CD4-positive, CD25-positive, alpha-beta regulatory T cell (primary cell): ENCODE measurements around the gene MOB1A. TPM values are rescaled to one million over a fixed set of nuclear protein-coding genes. Genes with fewer than 3 reads are reported as not detected.

Source experiments
- ATAC-seq, 2 donors: fragments of 150-1000 bp; cut with Tn5 transposase; one replicate each; pipeline ENCODE4 v1.10.0; 2021; ENCODE audit warnings: low read depth in 2 of 2, moderate number of reproducible peaks in 2 of 2, moderate library complexity in 1 of 2
- DNase-seq, 3 donors: peaks; one replicate each; pipeline versions ENCODE4 v3.0.0 to v3.0.0-alpha.2; 2012 to 2022; ENCODE audit warnings: mixed read lengths in 1 of 3
- H3K27ac ChIP-seq: one replicate; pipeline ENCODE4 v1.7.0; 2013; ENCODE audit warnings: mild to moderate bottlenecking, low read length; ENCODE audit not compliant: insufficient read depth, poor library complexity, severe bottlenecking
- H3K27me3 ChIP-seq: one replicate; pipeline ENCODE4 v1.7.0; 2013; ENCODE audit warnings: low read length; ENCODE audit not compliant: control insufficient read depth, insufficient read depth
- H3K36me3 ChIP-seq: one replicate; pipeline ENCODE4 v1.7.0; 2013; ENCODE audit warnings: mild to moderate bottlenecking, low read length, moderate library complexity; ENCODE audit not compliant: control insufficient read depth, insufficient read depth
- H3K4me1 ChIP-seq: 2 replicates; pipeline ENCODE4 v1.7.0; 2013; ENCODE audit warnings: mild to moderate bottlenecking, low read length; ENCODE audit not compliant: insufficient read depth, control insufficient read depth, poor library complexity, severe bottlenecking
- H3K4me3 ChIP-seq: one replicate; pipeline ENCODE4 v1.7.0; 2013; ENCODE audit warnings: low read depth, mild to moderate bottlenecking, low read length, moderate library complexity
- H3K9me3 ChIP-seq, 2 experiments: 1 replicate in 1 of 2; 2 replicates in 1 of 2; pipeline ENCODE4 v1.7.0; 2013; ENCODE audit warnings: low read length in 2 of 2, mild to moderate bottlenecking in 1 of 2, moderate library complexity in 1 of 2; ENCODE audit not compliant: control insufficient read depth in 2 of 2
- H3K27ac Mint-ChIP-seq, 3 donors: one replicate each; pipeline ENCODE4 v1.8.0; 2020 to 2022; ENCODE audit warnings: mild to moderate bottlenecking in 3 of 3, mixed read lengths in 3 of 3, moderate library complexity in 2 of 3
- H3K27me3 Mint-ChIP-seq: one replicate; pipeline ENCODE4 v1.8.0; 2022; ENCODE audit warnings: mild to moderate bottlenecking, mixed read lengths
- H3K36me3 Mint-ChIP-seq: one replicate; pipeline ENCODE4 v1.8.0; 2020; ENCODE audit warnings: mixed read lengths
- H3K4me1 Mint-ChIP-seq, 4 donors: one replicate each; pipeline ENCODE4 v1.8.0; 2020 to 2022; ENCODE audit warnings: mixed read lengths in 4 of 4, mild to moderate bottlenecking in 1 of 4
- H3K4me3 Mint-ChIP-seq, 4 donors: one replicate each; pipeline ENCODE4 v1.8.0; 2020 to 2022; ENCODE audit warnings: mild to moderate bottlenecking in 4 of 4, mixed read lengths in 4 of 4, moderate library complexity in 3 of 4
- H3K9me3 Mint-ChIP-seq, 7 donors: one replicate each; pipeline ENCODE4 v1.8.0; 2020 to 2022; ENCODE audit warnings: mixed read lengths in 7 of 7, mild to moderate bottlenecking in 3 of 7, moderate library complexity in 2 of 7
- polyA plus RNA-seq, 4 donors: library from polyadenylated mRNA; unstranded; fragments of 300-500 nt; fragmentation: Illumina TruSeq; gene quantifications; one replicate each; pipeline ENCODE4 v1.2.3, GENCODE V29; 2021
- total RNA-seq: library from RNA; stranded (reverse); gene quantifications from one replicate; pipeline ENCODE4 v1.2.3, GENCODE V29; 2022

Gene MOB1A
- total RNA-seq (161 TPM), polyA plus RNA-seq (100 to 1,000 TPM; 152 to 209 (median 166) TPM)

- peak within 1 kb of the TSS; percentile 98 for H3K27ac ChIP-seq
- peaks cover 2% of the 10 kb centered on the region for H3K36me3 ChIP-seq
- Mint-ChIP-seq H3K9me3 (no peaks in the 10 kb centered on the region), H3K4me3 (peak within 1 kb of the TSS; percentile 92 to 98 (median 94)), H3K4me1 (peaks cover 28 to 44% (median 32%) of the 10 kb centered on the region in 4 donors), H3K27me3 (peaks cover 7% of the 10 kb centered on the region), H3K36me3 (peaks cover 3% of the 10 kb centered on the region), H3K27ac (peak within 1 kb of the TSS; percentile 87 to 91 (median 89))
- no peaks in the 10 kb centered on the region for H3K27me3 ChIP-seq
- DNase-seq: peak; percentile 97 to 99 (median 98)
- H3K4me1 ChIP-seq: peaks cover 33% of the 10 kb centered on the region
- peak; percentile 96 for ATAC-seq
- no peaks in the 10 kb centered on the region for H3K9me3 ChIP-seq
- H3K4me3 ChIP-seq: peak within 1 kb of the TSS; percentile 94
Observed at GRCh38 chr2:74178211-74179062, at the start of gene MOB1A. Gene MOB1A, minus strand, starts transcription at chr2:74178879. Its CDS starts 205 bp downstream, at chr2:74178674.

DNA sequence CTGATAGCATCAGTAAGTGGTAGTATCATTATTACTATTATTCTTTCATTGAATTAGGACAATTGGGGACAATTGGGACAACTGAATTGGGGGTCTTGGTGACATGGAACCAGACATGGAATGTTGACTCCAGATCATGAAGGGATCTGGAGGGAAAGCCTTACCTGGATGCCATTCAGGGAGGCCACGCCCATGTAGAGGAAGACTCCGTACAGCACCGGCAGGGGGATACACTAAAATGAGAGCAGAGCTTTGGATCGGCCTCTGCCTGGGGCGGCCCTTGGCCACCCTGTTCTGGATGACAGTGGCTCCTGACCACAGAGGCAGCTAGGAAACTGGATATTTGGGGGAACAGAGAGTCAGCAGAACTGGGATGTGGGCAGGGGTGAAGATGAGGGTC, 49.0 kb upstream of the MOB1A start:
- peaks cover 0 to 2% (median 0%) of the 10 kb centered on the region in 7 donors for H3K9me3 Mint-ChIP-seq
- no peaks in the 10 kb centered on the region for H3K27me3 ChIP-seq
- no peaks in the 10 kb centered on the region for H3K4me1 ChIP-seq
- no peak overlapping the region for H3K27ac ChIP-seq
- no peaks in the 10 kb centered on the region for H3K27me3 Mint-ChIP-seq
- peaks cover 24% of the 10 kb centered on the region for H3K36me3 Mint-ChIP-seq
- H3K9me3 ChIP-seq: no peaks in the 10 kb centered on the region
- H3K27ac Mint-ChIP-seq: peak overlapping the region in 1 of 3 donors; percentile 5
- H3K36me3 ChIP-seq: no peaks in the 10 kb centered on the region
- no peak overlapping the region for H3K4me3 ChIP-seq
- DNase-seq (no peak), ATAC-seq (no peak)
- H3K4me3 Mint-ChIP-seq: no peak overlapping the region
- H3K4me1 Mint-ChIP-seq: peaks cover 0 to 2% (median under 1%) of the 10 kb centered on the region in 4 donors

DNA sequence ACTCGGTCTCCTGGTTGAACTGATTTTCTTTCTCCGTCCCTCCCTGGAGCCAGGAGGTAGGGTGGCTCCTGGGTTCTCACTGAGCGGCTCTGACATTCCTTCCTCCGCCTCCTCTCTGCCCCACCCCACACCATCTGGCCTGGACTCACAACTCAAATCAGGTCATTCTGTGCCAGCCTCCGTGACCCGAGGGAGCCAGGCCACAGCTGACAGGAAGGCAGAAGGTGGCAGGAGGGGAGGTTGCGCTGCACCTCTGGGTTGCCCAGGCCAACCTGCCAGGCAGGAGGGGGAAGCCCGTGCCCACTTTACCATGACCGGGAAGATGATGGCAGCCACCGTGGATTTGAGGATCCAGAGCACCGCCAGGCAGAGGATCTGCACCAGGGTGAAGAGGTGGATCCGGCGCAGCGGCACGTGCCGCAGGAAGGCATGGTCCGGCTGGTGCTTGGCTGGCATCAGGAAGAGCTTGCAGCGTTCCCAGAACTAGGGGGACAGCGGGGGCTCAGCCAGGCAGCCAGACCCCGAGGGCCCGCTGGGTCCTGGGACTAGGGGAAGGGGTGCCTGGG, 48.1 kb upstream of the MOB1A start:
- Histone ChIP-seq H3K9me3 (no peaks in the 10 kb centered on the region), H3K36me3 (no peaks in the 10 kb centered on the region), H3K4me1 (no peaks in the 10 kb centered on the region), H3K4me3 (no peak overlapping the region), H3K27ac (no peak overlapping the region), H3K27me3 (no peaks in the 10 kb centered on the region)
- H3K36me3 Mint-ChIP-seq: peaks cover 24% of the 10 kb centered on the region
- no peak overlapping the region for H3K27ac Mint-ChIP-seq
- ATAC-seq: no peak
- H3K4me3 Mint-ChIP-seq: no peak overlapping the region
- H3K4me1 Mint-ChIP-seq: peaks cover 0 to 2% (median under 1%) of the 10 kb centered on the region in 4 donors
- H3K9me3 Mint-ChIP-seq: peaks cover 0 to 2% (median 0%) of the 10 kb centered on the region in 7 donors
- no peaks in the 10 kb centered on the region for H3K27me3 Mint-ChIP-seq
- DNase-seq: no peak

DNA sequence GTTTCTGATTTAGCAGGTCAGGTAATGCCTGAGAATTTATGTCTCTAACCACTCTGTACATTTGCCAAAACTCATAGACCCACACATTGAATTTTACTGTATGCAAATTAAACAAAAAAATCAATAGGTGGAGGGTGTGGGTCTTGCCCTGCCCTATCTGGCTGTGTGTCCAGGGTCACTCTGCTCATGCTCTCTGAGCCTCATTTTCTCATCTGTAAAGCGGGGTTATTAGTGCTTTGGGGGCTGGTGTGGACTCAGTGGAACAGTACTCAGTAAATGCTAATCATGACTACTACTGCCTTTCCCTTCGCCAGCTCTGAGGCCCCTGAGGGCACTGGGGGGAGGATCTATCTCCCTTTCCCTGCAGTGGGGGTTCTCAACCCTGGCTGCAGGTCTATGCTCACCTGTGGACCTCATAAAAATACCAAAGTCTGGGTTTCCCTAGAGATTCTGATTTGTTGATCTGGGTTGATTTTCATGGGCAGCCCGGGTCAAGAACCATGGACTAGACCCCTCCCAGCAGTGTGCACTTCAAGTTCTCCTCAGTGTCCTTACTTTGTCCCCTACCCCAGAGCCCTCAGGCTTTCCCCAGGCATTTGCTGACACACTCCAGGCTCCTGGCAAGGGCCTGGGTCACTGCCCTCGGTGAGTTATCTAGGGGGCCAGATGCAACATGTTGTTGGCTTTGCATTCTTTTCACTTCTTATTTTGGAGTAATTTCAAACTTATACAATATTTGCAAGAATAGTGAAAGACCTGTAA, 47.2 kb upstream of the MOB1A start:
- Histone ChIP-seq H3K4me3 (no peak overlapping the region), H3K4me1 (no peaks in the 10 kb centered on the region), H3K27me3 (no peaks in the 10 kb centered on the region), H3K36me3 (no peaks in the 10 kb centered on the region), H3K9me3 (no peaks in the 10 kb centered on the region), H3K27ac (no peak overlapping the region)
- H3K4me3 Mint-ChIP-seq: no peak overlapping the region
- peaks cover 19% of the 10 kb centered on the region for H3K36me3 Mint-ChIP-seq
- peaks cover 0 to 2% (median 0%) of the 10 kb centered on the region in 7 donors for H3K9me3 Mint-ChIP-seq
- DNase-seq: no peak
- no peaks in the 10 kb centered on the region for H3K27me3 Mint-ChIP-seq
- peaks cover 0 to 2% (median under 1%) of the 10 kb centered on the region in 4 donors for H3K4me1 Mint-ChIP-seq
- peak overlapping the region in 1 of 3 donors; percentile 15 for H3K27ac Mint-ChIP-seq
- no peak for ATAC-seq

GRCh38 chr2:74223941-74224770, 45.5 kb upstream of the MOB1A start:
- Histone ChIP-seq H3K4me3 (no peak overlapping the region), H3K9me3 (no peaks in the 10 kb centered on the region), H3K27ac (no peak overlapping the region), H3K27me3 (no peaks in the 10 kb centered on the region), H3K4me1 (no peaks in the 10 kb centered on the region), H3K36me3 (no peaks in the 10 kb centered on the region)
- Mint-ChIP-seq H3K36me3 (peaks cover 16% of the 10 kb centered on the region), H3K27ac (peak overlapping the region in 1 of 3 donors; percentile 42), H3K9me3 (peaks cover 0 to 2% (median 0%) of the 10 kb centered on the region in 7 donors), H3K4me3 (no peak overlapping the region), H3K27me3 (no peaks in the 10 kb centered on the region), H3K4me1 (peaks cover 0 to 5% (median 2%) of the 10 kb centered on the region in 4 donors)
- DNase-seq (no peak), ATAC-seq (no peak)

- DNase-seq (no peak), ATAC-seq (no peak)
- Mint-ChIP-seq H3K4me3 (no peak overlapping the region), H3K9me3 (peaks cover 0 to 2% (median 0%) of the 10 kb centered on the region in 7 donors), H3K27ac (peak overlapping the region in 1 of 3 donors; percentile 57), H3K36me3 (peaks cover 6% of the 10 kb centered on the region), H3K27me3 (no peaks in the 10 kb centered on the region), H3K4me1 (peaks cover 0 to 5% (median 1%) of the 10 kb centered on the region in 4 donors)
- H3K36me3 ChIP-seq: peaks cover 6% of the 10 kb centered on the region
- H3K4me3 ChIP-seq: no peak overlapping the region
- no peaks in the 10 kb centered on the region for H3K27me3 ChIP-seq
- H3K27ac ChIP-seq: no peak overlapping the region
- no peaks in the 10 kb centered on the region for H3K4me1 ChIP-seq
- no peaks in the 10 kb centered on the region for H3K9me3 ChIP-seq
Observed at GRCh38 chr2:74222300-74222650, 43.6 kb upstream of the MOB1A start.
